Activated CD8-positive, alpha-beta memory T cell treated with anti-CD3 and anti-CD28 coated beads, Interleukin-2, amount 50 U/mL, for 4 hours (primary cell): ENCODE results near the gene DCD.

Experiments
- DNase-seq: peaks from one replicate; pipeline ENCODE4 v3.0.0-alpha.2; 2020

DCD gene

DNA sequence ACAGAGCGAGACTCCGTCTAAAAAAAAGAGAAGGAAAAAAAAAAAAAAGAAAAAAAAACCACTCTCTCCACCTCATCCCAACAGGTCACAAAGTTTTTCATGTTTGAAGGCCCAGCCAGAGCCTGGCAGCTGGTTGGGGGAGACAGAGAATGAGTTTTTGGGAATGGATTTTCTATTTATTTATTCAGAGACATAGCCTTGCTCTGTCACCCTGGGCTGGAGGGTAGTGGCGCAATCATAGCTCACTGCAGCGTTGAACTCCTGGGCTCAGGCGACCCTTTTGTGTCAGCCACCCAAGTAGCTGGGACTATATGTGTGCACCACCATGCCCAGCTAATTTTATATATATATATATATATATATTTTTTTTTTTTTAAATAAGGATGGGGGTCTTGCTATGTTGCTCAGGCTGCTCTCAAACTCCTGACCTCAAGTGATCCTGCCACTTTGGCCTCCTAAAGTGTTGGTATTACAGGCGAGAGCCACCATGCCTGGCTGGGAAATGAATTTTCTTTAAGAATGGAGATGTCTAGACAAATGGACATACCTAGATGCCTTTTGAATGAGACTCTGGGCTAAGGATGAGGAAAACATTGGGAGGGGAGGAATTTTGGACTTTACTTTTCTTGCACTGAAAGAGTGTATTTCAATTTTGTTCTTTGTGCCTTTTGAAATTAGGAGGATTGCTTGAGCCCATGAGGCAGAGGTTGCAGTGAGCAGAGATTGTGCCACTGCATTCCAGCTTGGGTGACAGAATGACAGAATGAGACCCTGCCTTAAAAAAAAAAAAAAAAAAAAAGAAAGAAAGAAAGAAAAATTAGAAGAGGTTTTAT is 42.8 kb downstream of the DCD start:
- no peak for DNase-seq

DNA sequence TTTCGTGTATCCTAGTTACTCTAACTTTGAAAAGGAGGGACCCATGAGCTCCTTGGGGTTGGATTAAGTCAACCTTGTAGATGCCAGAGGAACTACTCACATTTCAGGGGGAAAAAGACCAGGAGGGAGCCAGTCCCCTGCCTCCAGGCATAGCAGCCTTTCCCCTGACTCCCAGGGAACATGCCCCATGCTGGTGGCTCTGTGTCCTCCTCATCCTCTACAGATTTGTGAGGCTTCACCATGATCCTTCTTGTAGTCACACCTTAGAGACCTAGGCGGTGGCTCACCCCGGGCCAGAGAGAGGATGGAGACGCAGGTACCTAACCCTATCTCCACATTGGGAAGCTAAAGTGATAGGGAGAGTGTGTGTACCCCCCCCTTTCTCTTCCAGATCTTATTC is 43.7 kb downstream of the DCD start:
- DNase-seq, result no peak

DNA sequence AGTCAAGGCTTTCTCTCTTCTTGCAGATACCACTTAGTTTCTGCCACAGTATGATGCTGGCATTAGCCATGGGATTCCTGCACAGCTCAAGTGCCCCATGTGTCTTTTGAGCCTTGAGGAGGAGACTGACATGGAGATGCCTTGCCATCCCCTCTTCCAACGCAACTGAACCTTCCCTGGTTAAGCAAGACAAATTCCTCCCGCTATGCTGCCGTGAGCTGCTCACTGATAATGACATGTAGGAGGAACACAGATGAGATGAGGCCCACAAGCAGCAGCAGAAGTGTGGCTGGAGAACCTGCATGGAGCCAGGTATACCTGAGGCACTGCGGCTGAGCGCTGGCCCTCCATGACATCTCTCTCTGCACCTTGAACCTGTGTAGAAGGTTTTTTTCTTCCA is 44.3 kb downstream of the DCD start:
- no peak for DNase-seq

DNA sequence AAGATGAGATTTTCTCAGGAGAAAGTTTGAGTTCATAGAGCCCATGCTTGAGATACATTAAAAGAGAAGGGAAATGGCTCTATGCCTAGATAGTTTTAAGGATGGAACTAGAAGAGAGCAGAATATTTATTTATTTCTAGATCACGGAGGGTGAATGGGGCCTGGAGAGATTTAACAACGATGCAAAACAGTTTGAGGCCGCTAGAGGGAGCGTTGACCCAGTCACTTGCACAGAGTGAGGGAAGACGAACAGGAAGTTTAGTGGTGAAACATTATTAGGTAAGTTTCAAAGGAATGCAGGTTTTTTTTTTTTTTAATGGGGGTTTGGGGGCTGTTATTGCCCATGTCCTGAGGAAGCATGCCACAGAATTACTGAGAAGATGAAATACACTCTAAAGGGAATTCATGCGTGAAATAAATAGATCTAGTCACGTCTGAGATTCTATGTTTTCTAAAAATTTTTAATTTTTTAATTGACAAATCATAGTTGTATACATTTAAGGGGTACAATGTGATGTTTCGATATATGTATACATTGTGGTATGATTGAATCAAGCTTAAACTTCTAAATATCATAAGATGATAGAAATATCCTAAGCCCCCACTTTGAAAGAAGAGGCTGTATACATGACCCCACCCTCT is 44.9 kb downstream of the DCD start:
- peak; percentile 61 for DNase-seq

DNA sequence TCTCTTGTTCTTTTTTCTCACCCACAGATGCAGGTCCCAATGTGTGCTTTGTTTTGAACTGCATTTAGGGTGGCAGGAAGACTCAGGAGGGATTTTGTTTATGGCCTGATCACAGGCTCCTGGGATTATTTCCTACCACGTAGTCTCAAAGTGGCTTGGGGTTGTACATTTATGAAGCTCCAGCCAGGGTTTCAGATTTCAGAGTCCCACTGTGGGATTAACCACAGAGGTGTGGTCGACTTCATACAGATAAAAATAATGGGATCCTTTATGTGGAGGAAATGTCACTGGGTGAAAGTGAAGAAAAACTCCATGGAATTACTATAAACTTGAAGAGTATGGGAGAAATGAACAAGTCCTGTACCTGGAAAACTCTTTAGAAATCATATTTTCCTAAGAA is 45.5 kb downstream of the DCD start:
- DNase-seq, result no peak

DNA sequence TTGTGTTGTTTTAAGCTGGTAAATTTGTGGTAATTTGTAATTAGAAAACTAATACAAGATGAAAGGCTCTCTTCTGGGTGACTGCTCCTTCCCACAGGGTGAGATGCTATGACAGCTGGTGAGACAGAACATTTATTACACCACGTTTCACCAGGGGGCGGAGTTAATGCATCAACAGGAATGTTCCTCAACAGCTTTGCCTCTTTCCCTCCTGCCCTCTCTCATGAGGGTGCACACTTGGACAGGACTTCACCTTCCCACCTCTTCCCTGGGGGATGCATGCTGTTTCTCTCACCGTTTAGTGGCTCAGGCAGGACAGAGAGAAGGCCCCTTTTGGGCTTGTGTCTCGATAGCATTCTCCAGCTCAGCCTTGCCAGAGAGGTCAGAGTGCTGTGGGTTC is 46.3 kb downstream of the DCD start:
- DNase-seq, result no peak

DNA sequence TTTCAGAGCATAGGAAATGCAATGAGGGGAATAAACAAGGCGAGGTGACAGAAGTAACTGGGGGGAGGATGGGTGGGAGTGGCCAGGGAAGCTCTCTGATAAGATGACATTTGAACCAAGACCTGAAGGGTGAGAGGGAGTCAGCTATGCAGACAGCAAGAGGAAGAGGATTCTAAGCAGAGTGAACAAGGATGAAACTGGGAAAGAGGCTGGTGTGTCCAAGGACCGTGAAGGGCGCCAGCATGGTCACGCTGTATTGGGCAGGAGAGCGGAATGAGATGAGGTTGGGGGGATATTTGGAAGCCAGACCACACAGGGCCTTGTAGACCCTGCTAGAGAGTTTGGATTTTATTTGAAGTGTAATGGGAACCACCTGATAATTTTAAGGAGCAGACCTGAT is 49.2 kb downstream of the DCD start:
- no peak for DNase-seq

DNA sequence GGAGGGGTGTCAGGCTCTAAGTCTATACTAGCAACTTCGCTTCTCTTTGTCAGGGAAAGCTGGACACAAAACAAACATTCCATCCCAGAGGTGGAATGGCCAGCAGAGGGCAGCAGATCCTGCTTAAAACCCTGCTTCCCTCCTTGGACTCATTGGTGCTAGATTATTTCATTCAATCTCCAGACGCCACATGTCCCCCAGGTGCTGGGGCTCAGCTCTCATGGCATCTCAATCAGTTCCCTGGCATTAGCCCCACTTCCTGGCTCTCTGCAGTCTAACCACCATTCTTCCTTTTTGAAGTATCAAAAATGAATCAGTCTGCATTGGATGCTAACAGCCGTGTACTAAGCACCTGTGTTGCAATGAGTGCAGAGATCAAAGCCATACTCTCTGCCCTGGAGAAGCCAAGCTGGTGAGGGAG is 51.6 kb downstream of the DCD start:
- DNase-seq, result peak; percentile 56

DNA sequence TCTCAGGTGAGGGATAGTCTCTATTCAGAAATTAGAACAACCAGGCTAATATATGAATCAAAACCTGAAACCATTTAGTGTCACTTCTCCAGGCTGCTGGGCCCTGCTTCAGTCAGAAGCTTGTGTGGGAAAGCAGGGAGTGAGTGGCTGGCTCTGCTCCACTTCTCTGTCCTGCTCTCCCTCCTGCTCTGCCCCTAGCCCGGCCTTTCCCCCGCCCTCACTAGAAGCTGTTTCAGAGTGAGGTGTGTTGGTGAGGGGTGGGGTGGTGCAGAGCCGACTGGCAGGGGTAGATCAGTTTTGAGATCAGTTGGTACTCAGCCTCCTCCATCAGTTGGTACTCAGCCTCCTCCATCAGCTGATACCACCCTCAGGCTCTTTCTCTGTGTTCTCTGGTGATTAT is 52.7 kb downstream of the DCD start:
- no peak for DNase-seq
